ENCODE measurements around the gene LRMDA. TPM values are rescaled to one million over a fixed set of nuclear protein-coding genes. Genes with fewer than 3 reads are reported as not detected.

LRMDA gene
- total RNA-seq, 1 donor from 2014 or later = 2.1 TPM

DNA sequence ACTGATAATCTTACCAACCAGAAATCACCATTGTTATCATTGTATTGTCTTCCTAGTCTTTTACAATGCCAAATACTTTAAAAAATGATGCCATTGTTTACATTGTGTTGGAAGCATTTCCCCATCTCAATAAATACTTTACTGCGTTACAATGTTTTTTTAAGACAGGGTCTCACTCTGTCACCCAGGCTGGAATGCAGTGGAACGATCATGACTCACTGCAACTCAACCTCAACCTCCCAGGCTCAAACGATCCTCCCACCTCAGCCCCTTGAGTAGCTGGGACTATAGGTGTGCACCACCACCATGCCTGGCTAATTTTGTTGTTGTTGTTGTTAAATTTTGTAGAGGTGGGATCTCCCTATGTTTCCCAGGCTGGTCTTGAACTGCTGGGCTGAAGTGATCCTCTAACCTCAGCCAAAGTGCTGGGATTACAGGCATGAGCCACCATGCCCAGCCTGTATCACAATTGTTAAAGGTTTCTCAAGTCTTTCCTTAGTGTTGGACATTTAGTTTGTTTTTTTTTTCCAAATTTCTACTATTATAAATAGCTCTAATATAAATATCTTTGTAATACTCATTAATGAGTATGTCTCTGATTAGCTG, 13.5 kb downstream of the LRMDA start:
- no peak for DNase-seq
- Mint-ChIP-seq H3K36me3 (ENCODE audit: unreplicated experiment) (peaks cover 17% of the 10 kb centered on the region), H3K4me1 (ENCODE audit: low read depth, unreplicated experiment) (peaks cover 6% of the 10 kb centered on the region), H3K4me3 (ENCODE audit: unreplicated experiment) (no peak overlapping the region), H3K27me3 (ENCODE audit: unreplicated experiment) (no peaks in the 10 kb centered on the region), H3K27ac (ENCODE audit: unreplicated experiment) (no peak overlapping the region), H3K9me3 (ENCODE audit: unreplicated experiment) (peaks cover 6% of the 10 kb centered on the region)
- TF ChIP-seq, protein P1, sequence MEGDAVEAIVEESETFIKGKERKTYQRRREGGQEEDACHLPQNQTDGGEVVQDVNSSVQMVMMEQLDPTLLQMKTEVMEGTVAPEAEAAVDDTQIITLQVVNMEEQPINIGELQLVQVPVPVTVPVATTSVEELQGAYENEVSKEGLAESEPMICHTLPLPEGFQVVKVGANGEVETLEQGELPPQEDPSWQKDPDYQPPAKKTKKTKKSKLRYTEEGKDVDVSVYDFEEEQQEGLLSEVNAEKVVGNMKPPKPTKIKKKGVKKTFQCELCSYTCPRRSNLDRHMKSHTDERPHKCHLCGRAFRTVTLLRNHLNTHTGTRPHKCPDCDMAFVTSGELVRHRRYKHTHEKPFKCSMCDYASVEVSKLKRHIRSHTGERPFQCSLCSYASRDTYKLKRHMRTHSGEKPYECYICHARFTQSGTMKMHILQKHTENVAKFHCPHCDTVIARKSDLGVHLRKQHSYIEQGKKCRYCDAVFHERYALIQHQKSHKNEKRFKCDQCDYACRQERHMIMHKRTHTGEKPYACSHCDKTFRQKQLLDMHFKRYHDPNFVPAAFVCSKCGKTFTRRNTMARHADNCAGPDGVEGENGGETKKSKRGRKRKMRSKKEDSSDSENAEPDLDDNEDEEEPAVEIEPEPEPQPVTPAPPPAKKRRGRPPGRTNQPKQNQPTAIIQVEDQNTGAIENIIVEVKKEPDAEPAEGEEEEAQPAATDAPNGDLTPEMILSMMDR (IDR thresholded peaks at IDR 0.05; ENCODE audit: partially characterized antibody, unreplicated experiment) = no peak

DNA sequence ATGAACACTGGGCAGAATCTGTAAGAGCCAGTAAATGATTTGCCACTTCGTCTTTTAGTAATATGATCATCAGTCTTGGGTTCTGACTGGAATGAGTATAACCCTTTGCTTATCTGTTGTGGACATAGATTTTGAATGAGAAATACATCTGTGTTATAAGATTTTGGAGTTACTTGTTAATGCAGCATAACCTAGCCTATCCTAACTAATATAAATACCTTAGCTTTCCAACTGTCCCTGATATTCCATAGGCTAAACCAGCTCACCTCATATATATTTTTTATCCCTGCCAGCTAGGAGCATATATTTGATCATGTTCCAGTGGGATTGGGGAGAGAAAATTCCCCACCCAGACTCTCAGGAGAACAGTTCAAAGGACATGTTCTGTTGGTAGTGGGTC, 15.1 kb downstream of the LRMDA start:
- TF ChIP-seq, protein P1 (IDR thresholded peaks at IDR 0.05; ENCODE audit: partially characterized antibody, unreplicated experiment) = no peak
- DNase-seq = no peak
- H3K4me3 Mint-ChIP-seq (ENCODE audit: unreplicated experiment) = no peak overlapping the region
- H3K27ac Mint-ChIP-seq (ENCODE audit: unreplicated experiment) = no peak overlapping the region
- H3K27me3 Mint-ChIP-seq (ENCODE audit: unreplicated experiment) = peaks cover 2% of the 10 kb centered on the region
- peaks cover 20% of the 10 kb centered on the region for H3K4me1 Mint-ChIP-seq (ENCODE audit: low read depth, unreplicated experiment)
- peaks cover 9% of the 10 kb centered on the region for H3K9me3 Mint-ChIP-seq (ENCODE audit: unreplicated experiment)
- H3K36me3 Mint-ChIP-seq (ENCODE audit: unreplicated experiment) = peaks cover 17% of the 10 kb centered on the region

GRCh38 chr10:75448166-75448565, 16.7 kb downstream of the LRMDA start:
- DNase-seq = no peak
- Mint-ChIP-seq H3K4me3 (ENCODE audit: unreplicated experiment) (no peak overlapping the region), H3K4me1 (ENCODE audit: low read depth, unreplicated experiment) (peaks cover 20% of the 10 kb centered on the region), H3K36me3 (ENCODE audit: unreplicated experiment) (peaks cover 10% of the 10 kb centered on the region), H3K27me3 (ENCODE audit: unreplicated experiment) (peaks cover 2% of the 10 kb centered on the region), H3K9me3 (ENCODE audit: unreplicated experiment) (peaks cover 7% of the 10 kb centered on the region), H3K27ac (ENCODE audit: unreplicated experiment) (no peak overlapping the region)
- TF ChIP-seq, protein P1 (IDR thresholded peaks at IDR 0.05; ENCODE audit: partially characterized antibody, unreplicated experiment) = no peak

DNA sequence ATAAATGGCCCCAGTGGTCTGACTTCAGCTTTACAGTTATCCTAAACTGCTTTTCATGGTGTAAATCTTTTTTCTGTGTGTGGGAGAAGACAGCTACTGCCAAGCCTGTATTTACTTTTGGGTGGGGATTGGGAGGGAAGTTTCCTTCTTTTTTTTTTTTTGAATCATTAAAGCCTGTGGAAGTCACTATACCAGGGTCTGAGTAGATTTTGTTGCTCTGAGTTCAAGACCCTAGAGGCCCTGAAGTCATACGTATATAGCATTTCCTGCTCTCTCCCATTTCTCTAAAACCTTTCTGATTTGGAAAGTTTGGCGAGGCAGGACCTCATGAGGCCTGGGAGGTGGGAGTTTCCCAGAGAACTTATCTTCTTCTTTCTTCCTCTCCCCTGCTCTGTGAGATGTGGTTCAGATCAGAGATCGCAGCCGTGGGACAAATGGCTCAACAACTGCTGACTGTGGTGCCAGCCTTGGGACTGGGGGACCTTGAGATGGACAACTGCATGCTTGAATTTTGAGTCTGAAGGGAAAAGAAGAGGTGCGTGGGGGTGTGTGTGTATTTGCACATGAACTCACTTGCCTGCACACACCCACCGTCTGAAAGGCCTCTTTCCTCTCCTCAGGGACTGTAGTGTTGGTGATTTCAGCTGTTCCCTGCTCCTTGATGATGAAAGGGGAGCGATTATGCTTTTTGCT, 18.1 kb downstream of the LRMDA start:
- H3K4me3 Mint-ChIP-seq (ENCODE audit: unreplicated experiment) = peak overlapping the region; percentile 78
- H3K4me1 Mint-ChIP-seq (ENCODE audit: low read depth, unreplicated experiment) = peaks cover 20% of the 10 kb centered on the region
- H3K27ac Mint-ChIP-seq (ENCODE audit: unreplicated experiment) = peak overlapping the region; percentile 25
- TF ChIP-seq, protein P1 (IDR thresholded peaks at IDR 0.05; ENCODE audit: partially characterized antibody, unreplicated experiment) = no peak
- no peak for DNase-seq
- H3K9me3 Mint-ChIP-seq (ENCODE audit: unreplicated experiment) = peaks cover 2% of the 10 kb centered on the region
- no peaks in the 10 kb centered on the region for H3K36me3 Mint-ChIP-seq (ENCODE audit: unreplicated experiment)
- H3K27me3 Mint-ChIP-seq (ENCODE audit: unreplicated experiment) = peaks cover 3% of the 10 kb centered on the region

GRCh38 chr10:75450075-75450445, 18.6 kb downstream of the LRMDA start:
- Mint-ChIP-seq H3K27ac (ENCODE audit: unreplicated experiment) (peak overlapping the region; percentile 25), H3K9me3 (ENCODE audit: unreplicated experiment) (peaks cover 2% of the 10 kb centered on the region), H3K27me3 (ENCODE audit: unreplicated experiment) (peaks cover 3% of the 10 kb centered on the region), H3K36me3 (ENCODE audit: unreplicated experiment) (no peaks in the 10 kb centered on the region), H3K4me3 (ENCODE audit: unreplicated experiment) (peak overlapping the region; percentile 78), H3K4me1 (ENCODE audit: low read depth, unreplicated experiment) (peaks cover 20% of the 10 kb centered on the region)
- TF ChIP-seq, protein P1 (IDR thresholded peaks at IDR 0.05; ENCODE audit: partially characterized antibody, unreplicated experiment) = no peak
- DNase-seq = no peak
